Testis (tissue), 2 donors: Measurements from ENCODE around the gene STX3.

Experiments
- CTCF ChIP-seq, 3 experiments: fragments of 450-650 bp in 2 of 3; fragments of 200-600 bp in 1 of 3; sonication (generic) in 1 of 3; IDR thresholded peaks; one replicate each; pipeline ENCODE4 v1.5.1; 2016 to 2019; ENCODE audit warnings: antibody characterized with exemption in 3 of 3, mild to moderate bottlenecking in 2 of 3, moderate library complexity in 1 of 3
- POLR2A ChIP-seq: fragments of 450-650 bp; IDR thresholded peaks from one replicate; pipeline ENCODE4 v1.6.1; 2017; ENCODE audit warnings: antibody characterized with exemption, mild to moderate bottlenecking, moderate library complexity

GRCh38 chr11:59813364-59813763, 58.2 kb downstream of the STX3 start:
- TF ChIP-seq POLR2A (no peak), CTCF (IDR thresholded peaks at IDR 0.05) (no peak)
